T-helper 22 cell (primary cell): ENCODE results near the gene SHB.

Experiments
- DNase-seq: peaks from one replicate; pipeline ENCODE4 v3.0.0-alpha.2; 2020; ENCODE audit warnings: low read depth

Gene SHB, protein sequence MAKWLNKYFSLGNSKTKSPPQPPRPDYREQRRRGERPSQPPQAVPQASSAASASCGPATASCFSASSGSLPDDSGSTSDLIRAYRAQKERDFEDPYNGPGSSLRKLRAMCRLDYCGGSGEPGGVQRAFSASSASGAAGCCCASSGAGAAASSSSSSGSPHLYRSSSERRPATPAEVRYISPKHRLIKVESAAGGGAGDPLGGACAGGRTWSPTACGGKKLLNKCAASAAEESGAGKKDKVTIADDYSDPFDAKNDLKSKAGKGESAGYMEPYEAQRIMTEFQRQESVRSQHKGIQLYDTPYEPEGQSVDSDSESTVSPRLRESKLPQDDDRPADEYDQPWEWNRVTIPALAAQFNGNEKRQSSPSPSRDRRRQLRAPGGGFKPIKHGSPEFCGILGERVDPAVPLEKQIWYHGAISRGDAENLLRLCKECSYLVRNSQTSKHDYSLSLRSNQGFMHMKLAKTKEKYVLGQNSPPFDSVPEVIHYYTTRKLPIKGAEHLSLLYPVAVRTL

GRCh38 chr9:38068701-38069628 lies at the start of gene SHB:
Gene SHB, minus strand, starts transcription at chr9:38069227. Its CDS starts 582 bp downstream, at chr9:38068645.
- peak; percentile 72 for DNase-seq

DNA sequence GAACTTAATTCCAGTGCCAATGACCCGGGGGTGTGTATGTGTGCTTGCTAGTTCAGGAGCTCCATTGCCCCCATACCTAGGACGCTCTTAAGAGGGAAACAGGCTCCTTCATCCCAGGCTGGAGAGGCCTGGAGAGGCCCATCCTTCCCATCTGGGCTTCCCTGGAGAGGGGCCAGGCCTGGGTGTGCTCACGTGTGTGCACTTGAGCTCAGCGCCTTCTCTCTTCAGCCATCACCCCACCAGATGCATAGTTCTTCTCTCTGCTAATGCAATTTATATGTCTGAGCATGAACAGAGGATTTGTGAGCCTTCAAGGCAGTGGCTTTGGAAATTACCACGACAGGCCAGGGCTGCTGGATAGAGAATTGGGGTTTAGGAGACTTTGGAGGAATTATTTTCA lies 48.6 kb upstream of the SHB start:
- no peak for DNase-seq

DNA sequence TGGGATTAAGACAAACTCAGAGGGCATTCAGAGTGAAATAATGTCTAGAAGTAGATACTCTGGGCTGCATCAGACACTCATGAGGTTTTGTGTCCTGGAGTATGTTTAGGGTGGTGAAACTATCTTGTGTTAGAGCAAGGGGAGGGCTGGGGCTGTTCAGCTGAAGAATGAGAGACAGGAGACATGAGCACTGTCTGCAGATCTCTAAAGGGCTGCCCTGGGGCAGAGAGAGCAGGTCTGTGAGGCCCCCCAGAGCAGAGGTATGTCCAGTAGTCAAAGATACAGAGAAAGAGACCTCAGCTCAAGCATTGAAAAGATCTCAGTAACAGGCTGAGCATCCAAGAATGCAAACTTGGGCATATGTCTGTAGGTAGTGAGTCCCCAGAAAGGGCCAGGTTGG lies 45.9 kb upstream of the SHB start:
- DNase-seq = no peak

DNA sequence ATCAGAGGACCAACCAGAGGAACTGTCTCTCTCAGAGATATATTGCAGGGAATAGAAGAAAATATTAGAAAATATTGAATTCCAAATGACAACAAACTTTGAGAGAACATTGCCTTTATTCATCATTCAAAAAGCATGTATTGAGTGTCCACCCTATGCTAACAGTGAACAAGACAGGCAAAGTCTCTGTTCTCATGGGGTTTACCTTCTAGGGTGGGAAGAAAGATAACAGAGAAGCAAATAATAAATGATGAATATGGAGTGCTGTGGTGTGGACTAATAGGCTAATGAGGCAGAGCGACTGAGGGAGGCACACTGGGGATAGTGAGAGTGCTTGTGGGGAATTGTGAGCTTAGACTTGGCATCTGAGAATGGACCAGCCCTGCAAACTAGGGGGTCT lies 43.4 kb upstream of the SHB start:
- DNase-seq = no peak

DNA sequence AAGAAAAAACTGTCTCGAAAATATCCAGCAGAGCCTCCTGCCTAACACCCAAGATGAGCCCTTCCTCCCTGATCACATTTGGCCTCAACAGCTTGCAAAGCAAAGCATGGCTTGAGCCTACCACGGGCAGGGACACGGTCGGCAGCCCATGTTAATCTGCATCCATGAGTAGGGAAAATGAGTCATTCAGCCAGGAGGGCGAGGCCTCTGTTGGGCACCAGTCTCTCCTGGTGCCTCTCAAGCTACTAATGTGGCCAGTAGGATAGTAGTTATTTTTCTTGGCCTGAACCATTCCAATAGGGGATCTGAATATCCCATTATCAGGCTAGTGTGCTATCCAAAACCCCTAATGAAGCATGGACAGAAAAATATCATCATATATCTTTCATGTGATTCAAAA lies 43.0 kb upstream of the SHB start:
- no peak for DNase-seq

DNA sequence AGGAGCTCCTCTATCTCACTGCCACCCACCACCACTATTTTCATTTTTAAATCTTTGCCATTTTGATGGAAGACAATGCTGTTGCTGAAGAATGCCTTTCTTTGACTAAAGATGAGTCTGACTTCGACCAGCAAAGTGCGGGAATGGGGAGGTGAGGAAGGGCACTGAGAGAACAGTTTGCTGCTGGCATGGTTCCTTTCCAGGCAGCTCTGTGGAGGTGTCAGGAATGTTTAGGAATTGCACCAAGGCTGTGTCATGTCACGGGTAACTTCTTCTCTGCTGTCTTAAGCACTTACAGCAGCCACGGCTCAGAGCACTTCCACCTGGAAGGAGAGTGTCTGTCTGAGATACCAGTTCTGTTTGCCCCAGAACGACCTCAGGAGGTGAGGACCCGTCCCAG lies 41.4 kb upstream of the SHB start:
- DNase-seq = no peak

DNA sequence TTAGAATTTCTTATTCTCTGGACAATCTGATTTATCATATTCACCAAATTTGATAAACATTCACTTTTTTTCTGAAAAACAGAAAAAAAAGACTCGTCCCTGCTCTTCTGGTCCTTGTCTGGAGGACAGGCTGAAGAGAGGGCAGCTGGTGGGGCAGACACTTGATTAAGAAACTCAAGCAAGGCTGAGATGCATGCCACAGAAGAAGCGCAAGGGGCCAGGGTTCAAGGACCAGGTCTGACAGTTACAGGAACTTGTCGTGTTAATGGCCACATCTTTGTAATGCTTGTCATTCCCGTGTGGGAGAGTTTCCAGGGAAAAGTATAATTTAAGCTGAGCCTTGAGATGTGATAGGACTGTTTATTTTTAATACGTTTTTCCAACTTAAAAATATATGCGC lies 40.6 kb upstream of the SHB start:
- no peak for DNase-seq

DNA sequence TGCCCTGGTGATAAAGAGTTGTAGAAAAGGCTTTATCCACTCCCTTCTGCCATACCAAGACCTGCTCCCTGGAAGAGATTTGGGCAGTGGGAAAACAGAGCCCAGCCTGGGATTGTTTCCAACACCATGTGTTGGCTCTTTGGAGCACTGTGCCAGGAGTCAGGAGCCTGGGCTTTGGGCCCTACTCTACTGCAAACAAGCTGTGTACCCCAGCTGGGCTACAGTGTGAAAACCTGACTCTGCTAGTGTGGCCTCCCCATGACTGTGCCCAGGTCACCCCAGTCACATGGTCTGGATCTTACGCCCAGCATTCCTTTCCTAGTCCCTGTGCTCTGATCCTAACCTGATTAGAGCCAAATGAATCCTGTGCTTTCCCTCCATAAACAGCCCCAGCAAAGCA lies 39.3 kb upstream of the SHB start:
- no peak for DNase-seq

- DNase-seq = no peak
Measured at GRCh38 chr9:38107811-38108304, 38.8 kb upstream of the SHB start.

GRCh38 chr9:38107405-38107804 lies 38.4 kb upstream of the SHB start:
- DNase-seq = no peak

GRCh38 chr9:38106488-38106887 lies 37.5 kb upstream of the SHB start:
- DNase-seq = no peak

DNA sequence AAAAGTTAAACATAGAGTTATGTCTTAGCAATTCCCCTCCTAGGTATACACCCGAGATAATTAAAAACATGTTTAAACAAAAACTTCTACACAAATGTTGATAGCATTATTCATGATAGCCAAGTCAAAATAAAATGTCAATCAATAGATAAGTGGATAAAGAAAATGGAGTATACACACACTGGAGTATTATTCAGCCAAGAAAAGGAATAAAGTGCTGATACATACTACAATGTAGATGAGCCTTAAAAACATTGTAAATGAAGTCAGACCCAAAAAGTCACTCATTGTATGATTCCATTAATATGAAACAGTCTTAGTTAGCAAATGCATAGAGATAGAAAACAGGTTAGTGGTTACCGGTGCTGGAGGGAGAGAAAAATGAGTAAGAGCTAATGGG lies 34.3 kb upstream of the SHB start:
- DNase-seq = no peak

- DNase-seq = no peak
Measured at GRCh38 chr9:38101423-38101822, 32.4 kb upstream of the SHB start.

- no peak for DNase-seq
Measured at GRCh38 chr9:38096238-38096805, 27.3 kb upstream of the SHB start.

GRCh38 chr9:38094165-38094564 lies 25.1 kb upstream of the SHB start:
- no peak for DNase-seq

- DNase-seq = no peak
Measured at GRCh38 chr9:38092656-38093055, 23.6 kb upstream of the SHB start.

DNA sequence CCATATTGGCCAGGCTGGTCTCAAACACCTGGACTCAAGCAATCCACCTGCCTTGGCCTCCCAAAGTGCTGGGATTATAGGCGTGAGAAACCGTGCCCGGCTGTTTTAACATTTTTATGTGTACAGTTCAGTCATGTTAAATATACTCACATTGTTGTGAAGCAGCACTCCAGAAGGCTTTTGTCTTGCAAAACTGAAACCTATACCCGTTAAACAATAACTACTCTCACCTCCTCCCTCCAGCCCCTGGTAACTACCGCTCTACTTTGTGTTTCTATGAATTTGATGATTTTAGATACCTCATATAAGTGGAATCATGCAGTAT lies 23.1 kb upstream of the SHB start:
- DNase-seq = no peak

DNA sequence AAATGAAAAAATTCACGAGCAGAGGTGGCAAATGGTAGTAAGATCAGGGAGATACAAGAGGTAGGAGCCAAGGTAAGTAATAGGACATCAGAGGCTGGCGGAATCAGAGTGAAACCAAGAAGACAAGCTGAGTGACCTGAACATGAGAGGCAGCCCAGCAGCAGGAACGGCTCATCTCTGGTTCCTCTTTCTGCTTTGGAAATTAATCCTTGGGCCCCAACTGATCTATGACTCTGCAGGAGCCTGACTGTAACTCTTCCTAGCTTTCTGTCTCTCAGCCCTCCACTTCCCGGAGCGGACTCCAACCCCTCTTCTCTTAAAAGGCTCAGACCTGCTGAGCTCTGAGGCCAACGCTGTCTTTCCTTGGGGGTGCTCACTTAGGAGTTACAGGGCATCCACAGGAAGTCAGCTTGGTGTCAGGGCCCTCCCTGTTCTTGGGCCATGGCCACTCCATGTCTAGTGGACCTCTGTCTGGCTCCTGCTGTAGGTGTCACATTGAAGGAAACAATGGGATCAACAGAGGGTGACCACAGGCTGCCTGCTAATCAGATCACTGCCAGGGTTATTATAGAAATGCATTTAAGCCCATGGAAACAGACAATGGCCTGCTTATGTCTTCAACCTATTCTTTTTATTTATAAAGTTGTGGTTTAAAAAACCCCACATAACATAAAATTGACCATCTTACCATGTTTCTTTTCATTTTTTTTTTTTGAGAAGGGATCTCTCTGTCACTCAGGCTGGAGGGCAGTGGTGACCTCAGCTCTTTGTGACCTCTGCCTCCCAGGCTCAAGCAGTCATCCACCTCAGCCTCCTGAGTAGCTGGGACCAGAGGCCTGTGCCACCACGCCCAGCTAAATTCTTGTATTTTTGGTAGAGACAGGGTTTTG lies 22.5 kb upstream of the SHB start:
- no peak for DNase-seq

DNA sequence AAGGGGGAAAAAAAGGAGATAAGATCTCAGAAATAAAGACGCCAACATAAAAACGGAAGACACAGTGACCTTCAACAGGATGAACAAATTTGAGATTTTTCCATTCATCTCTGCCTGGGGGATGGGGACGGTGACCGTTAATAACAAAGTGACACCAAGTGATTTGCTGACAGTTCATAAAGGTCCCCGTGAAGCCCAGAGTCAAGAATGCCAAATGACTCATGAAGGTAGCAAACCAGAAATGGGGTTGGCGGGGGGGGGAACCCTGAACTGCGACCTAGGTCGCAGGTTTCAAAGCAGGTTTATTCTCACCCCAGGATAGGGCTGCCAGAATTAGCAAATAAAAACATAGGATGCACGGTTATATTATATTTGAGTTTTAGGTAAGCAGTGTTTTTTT lies 21.1 kb upstream of the SHB start:
- no peak for DNase-seq

DNA sequence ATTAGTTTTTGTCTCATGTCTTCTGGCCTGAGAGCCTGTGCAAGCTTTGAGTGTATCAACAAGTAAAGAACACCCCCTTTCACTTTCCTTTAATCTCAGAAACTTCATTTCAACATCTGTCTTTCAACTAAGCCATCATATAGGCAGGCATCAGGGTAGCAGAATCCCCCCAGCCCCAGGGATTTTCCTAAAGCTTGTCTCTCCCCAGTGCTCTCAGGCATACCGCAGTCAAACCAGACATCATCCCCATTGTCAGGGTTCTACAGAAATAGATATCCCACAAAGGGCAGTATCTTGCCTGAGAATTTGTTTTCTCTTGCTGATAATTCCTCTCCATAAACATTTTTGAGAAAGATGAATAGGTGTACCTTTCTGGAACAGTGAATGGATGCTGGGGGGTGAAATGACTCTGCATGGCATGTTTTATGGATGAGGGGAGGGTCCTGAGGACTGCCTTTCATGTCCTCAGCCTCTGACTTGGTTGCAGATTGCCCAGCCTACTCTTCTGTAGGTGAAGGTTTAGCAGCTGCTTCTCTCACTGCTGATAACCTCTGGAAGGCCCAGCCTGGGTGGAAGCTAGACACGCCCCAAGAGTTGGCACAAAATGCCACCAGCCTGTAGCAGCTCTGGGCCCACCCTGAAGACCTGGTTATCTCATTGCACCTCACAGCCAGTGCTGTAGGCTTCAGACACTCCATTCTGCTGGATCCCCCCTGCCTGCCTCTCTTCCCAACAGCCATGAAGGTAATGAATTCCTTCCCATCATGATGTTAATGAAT lies 20.5 kb upstream of the SHB start:
- DNase-seq = no peak
